HG03354 (cell line): ENCODE data around the gene DENND1A.
"Not testable (repeated sequence)": the region's sequence is repeated elsewhere in the genome, so short reads cannot be mapped to it uniquely, and the experiment has no call there.

Experiments
- ATAC-seq: cut with Tn5 transposase; IDR thresholded peaks from one replicate; pipeline ENCODE4 v1.9.1; 2021; ENCODE audit warnings: mild to moderate bottlenecking; ENCODE audit not compliant: unreplicated experiment, poor library complexity, severe bottlenecking

Gene DENND1A

GRCh38 chr9:123416176-123416575, 513.8 kb downstream of the DENND1A start:
- ATAC-seq: no peak

GRCh38 chr9:123414936-123415930, 514.7 kb downstream of the DENND1A start:
- ATAC-seq: no peak

DNA sequence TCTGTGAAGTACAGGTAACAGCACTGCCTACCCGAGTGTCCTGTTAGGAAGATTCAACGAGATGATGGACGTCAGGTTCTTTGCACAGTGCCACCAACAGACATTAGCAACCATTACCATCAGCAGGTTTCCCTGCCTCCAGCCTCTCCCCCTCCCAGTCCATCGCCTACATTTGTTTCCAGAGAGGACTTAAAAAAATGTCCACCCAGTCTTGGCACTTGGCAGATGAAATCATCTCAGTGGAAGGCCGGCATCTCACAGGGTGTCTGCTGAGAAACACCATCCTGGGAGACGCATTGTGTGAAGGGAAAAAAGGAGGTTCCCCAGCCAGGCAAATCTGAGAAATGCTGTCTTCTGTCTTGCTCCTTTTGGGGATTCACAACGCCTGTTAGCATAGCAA, 515.7 kb downstream of the DENND1A start:
- ATAC-seq: no peak

- ATAC-seq: no peak
Measured at GRCh38 chr9:123412171-123412820, 517.6 kb downstream of the DENND1A start.

- no peak for ATAC-seq
Measured at GRCh38 chr9:123411636-123412035, 518.3 kb downstream of the DENND1A start.

DNA sequence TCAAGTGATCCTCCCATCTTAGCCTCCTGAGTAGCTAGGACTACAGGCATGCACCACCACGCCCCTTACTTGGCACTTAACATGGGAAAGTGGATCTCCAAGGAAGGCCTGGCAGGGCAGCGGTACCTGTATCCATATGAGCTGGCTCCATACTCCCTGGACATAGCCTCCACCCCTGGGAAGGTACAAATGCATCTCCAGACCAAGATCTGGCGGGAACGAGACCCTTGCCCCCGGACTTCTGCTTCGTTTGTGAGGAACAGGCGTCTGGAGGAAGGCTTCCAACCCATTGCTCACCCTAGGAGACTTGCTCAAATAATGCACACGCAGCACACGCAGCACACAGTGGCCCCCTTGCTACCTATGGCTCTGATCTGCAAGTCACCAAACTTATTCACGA, 518.7 kb downstream of the DENND1A start:
- ATAC-seq: no peak

DNA sequence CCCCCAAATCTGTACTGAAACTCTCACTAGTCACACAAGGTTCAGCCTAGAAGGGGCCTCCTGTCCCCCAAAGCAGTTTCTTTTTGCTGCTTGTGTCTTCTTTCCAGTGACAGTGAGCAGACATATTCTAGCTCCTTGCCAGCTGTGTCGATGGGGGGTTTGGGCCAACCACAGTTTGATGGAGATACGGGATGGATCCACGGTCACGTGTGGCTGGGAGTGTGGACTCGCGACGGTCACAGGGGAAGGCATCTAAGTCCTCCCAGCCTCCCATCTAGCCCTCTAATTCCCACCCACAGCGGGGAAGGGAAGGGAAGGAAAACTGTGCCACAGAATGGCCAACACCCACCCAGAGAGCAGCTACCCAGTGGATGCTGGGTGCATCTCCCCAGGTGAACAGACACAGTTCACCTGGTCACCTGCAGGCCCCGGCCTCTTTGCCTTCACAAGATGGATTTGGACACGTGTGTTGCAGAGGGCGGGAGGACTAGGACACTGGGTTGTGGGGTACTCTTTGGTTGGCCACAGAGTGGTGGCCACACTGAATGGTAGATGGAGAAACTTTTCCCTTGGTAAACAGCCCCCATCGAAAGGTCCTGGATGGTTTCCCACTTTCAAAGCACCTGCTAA, 519.5 kb downstream of the DENND1A start:
- ATAC-seq: no peak

DNA sequence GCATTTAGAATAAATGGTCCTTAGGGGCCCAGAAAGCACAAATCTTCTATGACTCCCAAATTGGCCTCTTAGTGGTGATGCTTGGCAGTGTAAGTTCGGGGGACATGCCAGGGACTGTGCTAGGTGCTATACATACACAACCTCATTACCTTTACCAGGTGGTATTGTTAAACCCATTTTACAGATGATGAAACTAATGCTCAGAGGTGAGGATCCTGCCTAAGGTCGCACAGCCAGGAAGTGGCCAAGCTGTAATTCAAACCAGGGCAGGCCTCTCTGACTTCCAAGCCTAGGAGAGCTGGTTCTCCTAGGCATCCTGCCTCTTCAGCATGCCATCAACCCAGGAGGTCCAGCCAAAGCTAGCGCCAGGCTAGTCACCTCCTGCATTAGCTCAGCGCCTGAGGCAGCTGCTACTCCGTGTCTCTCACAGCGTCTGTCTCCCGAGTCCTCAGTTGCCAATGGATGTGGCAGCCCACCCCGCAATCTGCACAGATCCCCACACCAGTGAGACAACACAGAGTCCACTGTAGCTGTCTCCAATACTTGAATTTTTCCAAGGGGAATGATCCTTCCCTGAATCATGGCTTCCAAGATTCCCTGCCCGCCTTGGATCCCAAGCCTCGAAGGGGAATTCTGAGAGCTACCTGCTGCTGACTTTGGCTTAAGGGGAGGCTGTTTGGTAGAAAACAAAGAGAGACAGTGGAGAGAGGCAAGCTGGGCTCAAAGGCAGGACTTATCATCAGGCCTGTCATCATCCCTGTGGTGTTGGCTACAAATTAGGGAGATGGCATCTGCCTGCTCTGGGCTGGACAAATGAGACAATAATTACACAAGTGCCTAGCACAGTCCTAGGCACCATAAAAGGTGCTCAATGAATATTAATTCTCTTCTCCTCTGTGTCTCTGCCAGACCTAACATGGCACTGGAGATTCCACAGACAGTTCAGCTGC, 521.3 kb downstream of the DENND1A start:
- no peak for ATAC-seq

DNA sequence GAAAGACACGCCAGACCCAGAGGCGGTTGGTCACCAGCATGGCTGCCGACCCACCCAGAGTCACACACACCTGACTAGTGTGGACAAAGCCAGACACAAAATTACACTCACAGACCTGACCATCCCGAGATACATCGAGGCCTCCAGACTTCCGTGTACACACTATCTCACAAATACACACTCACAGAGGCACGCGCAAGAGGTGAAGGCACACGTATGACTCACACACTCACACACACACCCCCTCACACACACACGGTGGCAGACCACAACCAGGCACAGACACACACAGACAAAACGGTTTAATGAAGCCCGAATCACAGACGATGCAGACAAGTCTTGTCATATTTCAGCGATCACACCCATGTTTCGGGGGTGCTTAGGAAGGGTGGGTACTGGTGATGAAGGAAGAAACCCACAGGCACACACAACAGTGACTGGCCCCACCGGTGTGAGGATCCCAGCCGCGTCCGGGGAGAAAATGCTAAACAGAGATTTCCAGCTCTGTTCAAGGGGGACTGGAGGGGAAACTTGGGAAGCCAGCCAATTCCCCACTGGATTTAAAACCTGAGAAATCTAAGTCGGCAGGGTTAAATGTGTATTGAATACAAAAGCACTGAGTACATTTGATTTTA, 522.6 kb downstream of the DENND1A start:
- ATAC-seq: no peak

GRCh38 chr9:123406691-123407216, 523.2 kb downstream of the DENND1A start:
- ATAC-seq: no peak

GRCh38 chr9:123406016-123406415, 523.9 kb downstream of the DENND1A start:
- no peak for ATAC-seq

DNA sequence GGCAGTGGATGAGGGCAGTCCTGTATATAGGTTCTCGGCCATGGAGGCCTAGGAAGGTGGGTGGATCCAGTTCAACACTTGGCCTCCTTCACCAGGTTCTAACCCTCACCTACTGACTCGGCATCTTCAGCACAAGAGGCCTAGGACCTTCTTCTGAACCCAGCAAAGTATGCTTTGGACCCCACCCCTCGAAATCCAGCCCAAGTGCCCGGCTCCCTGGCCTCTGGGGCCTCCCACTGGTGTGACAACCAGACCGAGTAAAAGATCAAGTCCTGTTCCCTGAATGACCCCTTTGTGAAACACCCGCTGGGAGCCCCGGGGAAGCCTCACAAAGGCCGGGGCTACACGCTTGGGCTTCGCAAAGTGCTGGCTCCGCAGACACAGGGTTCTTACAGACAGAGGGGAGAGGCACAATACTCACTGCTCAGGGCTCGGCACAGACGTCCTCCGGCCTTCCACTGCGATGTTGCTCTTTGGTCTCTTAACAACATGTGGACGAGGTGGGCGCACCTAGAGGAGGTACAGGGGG, 526.9 kb downstream of the DENND1A start:
- no peak for ATAC-seq

- ATAC-seq: no peak
Measured at GRCh38 chr9:123401879-123402513, 527.9 kb downstream of the DENND1A start.

GRCh38 chr9:123400926-123401503, 528.9 kb downstream of the DENND1A start:
- no peak for ATAC-seq

DNA sequence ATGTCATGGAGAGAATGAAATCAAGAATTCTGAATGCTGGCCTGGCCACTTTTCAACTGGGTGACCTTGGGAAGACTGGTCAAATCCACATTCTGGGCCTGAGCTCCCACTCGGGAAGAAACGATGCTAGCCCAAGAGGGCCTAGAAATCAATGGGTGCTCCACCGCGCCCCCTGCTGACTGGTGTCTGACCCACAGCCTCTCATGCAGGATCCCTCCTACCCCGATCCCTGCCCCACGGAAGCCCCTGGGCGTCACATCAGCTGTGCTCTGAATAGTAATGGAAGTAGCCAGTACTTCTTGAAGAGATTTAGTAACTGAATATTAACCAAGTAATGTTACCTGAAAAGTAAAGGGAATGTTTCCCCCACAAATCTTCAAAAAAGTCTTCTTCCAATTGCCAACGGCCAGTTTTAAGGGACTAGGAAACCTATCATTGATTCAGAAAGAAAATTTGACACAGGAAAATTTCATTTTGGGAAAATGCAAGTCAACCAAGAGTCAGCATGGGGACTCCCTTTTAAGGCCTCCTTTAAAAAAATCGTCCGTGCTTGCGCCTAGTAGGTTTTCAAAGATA, 530.0 kb downstream of the DENND1A start:
- no peak for ATAC-seq

GRCh38 chr9:123398938-123399337, 531.0 kb downstream of the DENND1A start:
- ATAC-seq: not testable (repeated sequence)

GRCh38 chr9:123397975-123398374, 532.0 kb downstream of the DENND1A start:
- no peak for ATAC-seq
